ENCODE measurements around the gene TRIML1.

DNA sequence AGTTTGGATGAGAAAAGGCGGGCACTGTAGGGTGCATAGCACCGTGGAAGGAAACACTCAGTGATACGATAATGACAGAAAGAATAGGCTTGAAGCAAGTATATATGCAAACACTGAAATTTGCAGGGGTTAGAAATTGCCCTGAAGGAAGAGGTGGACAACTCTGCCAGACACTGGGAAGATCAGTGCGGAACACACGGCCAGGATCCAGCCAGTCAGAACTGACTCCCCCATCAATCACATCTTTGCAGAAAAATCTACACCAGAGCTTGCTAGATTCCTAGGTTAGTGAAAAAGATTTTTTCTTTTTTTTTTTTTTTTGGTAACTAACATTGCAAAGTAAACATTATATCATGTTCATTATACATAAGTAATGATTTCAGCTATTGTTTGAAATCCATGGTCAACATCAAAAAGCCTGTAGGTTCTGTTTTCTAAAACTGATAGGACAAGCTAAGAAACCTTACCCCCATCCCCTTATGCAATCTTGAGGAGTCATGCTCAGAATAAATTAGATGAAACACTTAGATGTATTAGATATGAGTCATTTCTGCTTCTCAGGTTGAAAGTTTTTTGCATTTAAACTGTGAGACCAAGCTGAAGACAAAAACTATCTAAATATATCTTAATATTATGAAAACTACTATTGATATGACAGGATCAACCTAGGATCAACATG, 38.9 kb downstream of the TRIML1 start:
- TF ChIP-seq, protein P1, sequence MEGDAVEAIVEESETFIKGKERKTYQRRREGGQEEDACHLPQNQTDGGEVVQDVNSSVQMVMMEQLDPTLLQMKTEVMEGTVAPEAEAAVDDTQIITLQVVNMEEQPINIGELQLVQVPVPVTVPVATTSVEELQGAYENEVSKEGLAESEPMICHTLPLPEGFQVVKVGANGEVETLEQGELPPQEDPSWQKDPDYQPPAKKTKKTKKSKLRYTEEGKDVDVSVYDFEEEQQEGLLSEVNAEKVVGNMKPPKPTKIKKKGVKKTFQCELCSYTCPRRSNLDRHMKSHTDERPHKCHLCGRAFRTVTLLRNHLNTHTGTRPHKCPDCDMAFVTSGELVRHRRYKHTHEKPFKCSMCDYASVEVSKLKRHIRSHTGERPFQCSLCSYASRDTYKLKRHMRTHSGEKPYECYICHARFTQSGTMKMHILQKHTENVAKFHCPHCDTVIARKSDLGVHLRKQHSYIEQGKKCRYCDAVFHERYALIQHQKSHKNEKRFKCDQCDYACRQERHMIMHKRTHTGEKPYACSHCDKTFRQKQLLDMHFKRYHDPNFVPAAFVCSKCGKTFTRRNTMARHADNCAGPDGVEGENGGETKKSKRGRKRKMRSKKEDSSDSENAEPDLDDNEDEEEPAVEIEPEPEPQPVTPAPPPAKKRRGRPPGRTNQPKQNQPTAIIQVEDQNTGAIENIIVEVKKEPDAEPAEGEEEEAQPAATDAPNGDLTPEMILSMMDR (IDR thresholded peaks at IDR 0.05): no peak
- no peak for TF ChIP-seq POLR2A (IDR thresholded peaks at IDR 0.05)

All from adrenal gland (tissue), 5 donors.